Stimulated activated CD4-positive, alpha-beta T cell treated with anti-CD3 and anti-CD28 coated beads, Interleukin-4, amount 100 ng/mL, for 24 hours (primary cell): ENCODE measurements around the gene COL18A1.

Source experiments
- DNase-seq: peaks from one replicate; pipeline ENCODE4 v3.0.0-alpha.2; 2020

The COL18A1 gene

GRCh38 chr21:45470773-45471524, 66.0 kb downstream of the COL18A1 start:
- peak; percentile 48 for DNase-seq

GRCh38 chr21:45471525-45472221, 66.7 kb downstream of the COL18A1 start:
- no peak for DNase-seq

GRCh38 chr21:45472445-45473365, 67.7 kb downstream of the COL18A1 start:
- DNase-seq: no peak

- no peak for DNase-seq
Observed at GRCh38 chr21:45473496-45474322, 68.7 kb downstream of the COL18A1 start.

GRCh38 chr21:45474323-45474950, 69.5 kb downstream of the COL18A1 start:
- no peak for DNase-seq

GRCh38 chr21:45475004-45475685, 70.2 kb downstream of the COL18A1 start:
- no peak for DNase-seq

GRCh38 chr21:45475797-45476570, 71.0 kb downstream of the COL18A1 start:
- DNase-seq: no peak

GRCh38 chr21:45476582-45476981, 71.6 kb downstream of the COL18A1 start:
- DNase-seq: no peak

GRCh38 chr21:45477176-45478114, 72.5 kb downstream of the COL18A1 start:
- no peak for DNase-seq

- DNase-seq: peak; percentile 85
Observed at GRCh38 chr21:45478115-45478801, 73.3 kb downstream of the COL18A1 start.

GRCh38 chr21:45478816-45479669, 74.1 kb downstream of the COL18A1 start:
- DNase-seq: no peak

GRCh38 chr21:45479691-45480675, 75.0 kb downstream of the COL18A1 start:
- DNase-seq: peak; percentile 26

- DNase-seq: no peak
Observed at GRCh38 chr21:45480701-45481500, 75.9 kb downstream of the COL18A1 start.

GRCh38 chr21:45481566-45481965, 76.6 kb downstream of the COL18A1 start:
- DNase-seq: no peak
